Cardiac fibroblast (primary cell): ENCODE data around the gene ZNF3.

Source experiments
- DNase-seq, 2 donors: peaks; one replicate each; pipeline versions ENCODE4 v3.0.0 to v3.0.0-alpha.2; 2010; ENCODE audit warnings: low read depth in 2 of 2
- H3K4me3 ChIP-seq, 2 donors: replicated peaks in 1 of 2; 1 replicate in 1 of 2; 2 replicates in 1 of 2; pipeline ENCODE4 v1.5.1; 2011; ENCODE audit warnings: low read depth in 2 of 2, low read length in 2 of 2, mild to moderate bottlenecking in 2 of 2, moderate library complexity in 1 of 2
- TF ChIP-seq, protein P1 (sequence below): IDR thresholded peaks from one replicate; pipeline ENCODE4 v1.5.1; 2011; ENCODE audit warnings: low read depth, mild to moderate bottlenecking, low read length, inconsistent platforms

Gene ZNF3

GRCh38 chr7:100024020-100024619, 57.4 kb downstream of the ZNF3 start:
- H3K4me3 ChIP-seq, result no peak overlapping the region
- DNase-seq, result no peak
- TF ChIP-seq, protein P1, sequence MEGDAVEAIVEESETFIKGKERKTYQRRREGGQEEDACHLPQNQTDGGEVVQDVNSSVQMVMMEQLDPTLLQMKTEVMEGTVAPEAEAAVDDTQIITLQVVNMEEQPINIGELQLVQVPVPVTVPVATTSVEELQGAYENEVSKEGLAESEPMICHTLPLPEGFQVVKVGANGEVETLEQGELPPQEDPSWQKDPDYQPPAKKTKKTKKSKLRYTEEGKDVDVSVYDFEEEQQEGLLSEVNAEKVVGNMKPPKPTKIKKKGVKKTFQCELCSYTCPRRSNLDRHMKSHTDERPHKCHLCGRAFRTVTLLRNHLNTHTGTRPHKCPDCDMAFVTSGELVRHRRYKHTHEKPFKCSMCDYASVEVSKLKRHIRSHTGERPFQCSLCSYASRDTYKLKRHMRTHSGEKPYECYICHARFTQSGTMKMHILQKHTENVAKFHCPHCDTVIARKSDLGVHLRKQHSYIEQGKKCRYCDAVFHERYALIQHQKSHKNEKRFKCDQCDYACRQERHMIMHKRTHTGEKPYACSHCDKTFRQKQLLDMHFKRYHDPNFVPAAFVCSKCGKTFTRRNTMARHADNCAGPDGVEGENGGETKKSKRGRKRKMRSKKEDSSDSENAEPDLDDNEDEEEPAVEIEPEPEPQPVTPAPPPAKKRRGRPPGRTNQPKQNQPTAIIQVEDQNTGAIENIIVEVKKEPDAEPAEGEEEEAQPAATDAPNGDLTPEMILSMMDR, result no peak

DNA sequence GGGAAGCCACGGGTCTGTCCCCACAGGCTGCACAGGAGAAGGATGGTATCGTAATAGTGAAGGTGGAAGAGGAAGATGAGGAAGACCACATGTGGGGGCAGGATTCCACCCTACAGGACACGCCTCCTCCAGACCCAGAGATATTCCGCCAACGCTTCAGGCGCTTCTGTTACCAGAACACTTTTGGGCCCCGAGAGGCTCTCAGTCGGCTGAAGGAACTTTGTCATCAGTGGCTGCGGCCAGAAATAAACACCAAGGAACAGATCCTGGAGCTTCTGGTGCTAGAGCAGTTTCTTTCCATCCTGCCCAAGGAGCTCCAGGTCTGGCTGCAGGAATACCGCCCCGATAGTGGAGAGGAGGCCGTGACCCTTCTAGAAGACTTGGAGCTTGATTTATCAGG, 58.0 kb downstream of the ZNF3 start:
- DNase-seq, result no peak
- TF ChIP-seq, protein P1, result no peak
- no peak overlapping the region for H3K4me3 ChIP-seq

DNA sequence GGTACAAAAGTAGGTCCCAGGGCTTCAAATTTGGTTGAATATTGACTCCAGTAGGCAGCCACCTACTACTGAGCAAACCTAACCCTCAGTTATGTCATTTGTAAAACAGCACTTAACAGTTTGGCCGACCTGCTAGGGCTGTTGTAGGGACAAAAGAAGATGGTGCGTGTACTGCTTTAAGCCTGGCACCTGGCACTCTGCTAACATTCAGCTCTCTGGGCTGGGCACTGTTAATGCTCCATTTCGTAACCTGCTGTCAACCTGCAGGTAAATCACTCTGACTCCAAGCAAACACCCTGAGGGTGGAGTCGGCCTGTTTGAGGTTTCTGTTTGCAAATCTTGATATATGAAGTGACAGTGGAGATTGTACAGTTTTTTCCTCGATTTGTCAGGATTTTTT, 58.9 kb downstream of the ZNF3 start:
- DNase-seq, result no peak
- no peak overlapping the region for H3K4me3 ChIP-seq
- TF ChIP-seq, protein P1, result no peak

DNA sequence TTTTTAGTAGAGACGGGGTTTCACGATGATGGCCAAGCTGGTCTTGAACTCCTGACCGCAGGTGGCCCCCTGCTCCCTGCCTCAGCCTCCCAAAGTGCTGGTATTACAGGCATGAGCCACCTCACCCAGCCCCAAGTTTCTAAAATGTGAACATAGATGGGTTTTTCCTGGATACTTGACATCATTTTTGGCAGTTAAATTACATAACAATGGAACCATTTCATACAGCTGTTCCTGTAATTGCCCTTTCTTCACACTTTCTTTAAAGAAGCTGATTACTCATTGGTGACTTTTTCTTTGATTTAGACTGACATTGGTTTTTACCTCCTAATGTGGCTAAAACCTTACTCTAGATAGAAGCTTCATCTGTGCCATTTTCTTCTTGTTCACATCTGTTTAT, 60.2 kb downstream of the ZNF3 start:
- DNase-seq, result no peak
- H3K4me3 ChIP-seq, result no peak overlapping the region
- TF ChIP-seq, protein P1, result no peak
